ENCODE results near the gene IBA57. TPM values are rescaled to one million over a fixed set of nuclear protein-coding genes. Genes with fewer than 3 reads are reported as not detected.

IBA57 gene
- total and polyA plus RNA-seq, 2 of the 8 experiments (the other 6 are each of a cell fraction or from before 2014, with no cell fraction given): 2.6 to 5.9 TPM

DNA sequence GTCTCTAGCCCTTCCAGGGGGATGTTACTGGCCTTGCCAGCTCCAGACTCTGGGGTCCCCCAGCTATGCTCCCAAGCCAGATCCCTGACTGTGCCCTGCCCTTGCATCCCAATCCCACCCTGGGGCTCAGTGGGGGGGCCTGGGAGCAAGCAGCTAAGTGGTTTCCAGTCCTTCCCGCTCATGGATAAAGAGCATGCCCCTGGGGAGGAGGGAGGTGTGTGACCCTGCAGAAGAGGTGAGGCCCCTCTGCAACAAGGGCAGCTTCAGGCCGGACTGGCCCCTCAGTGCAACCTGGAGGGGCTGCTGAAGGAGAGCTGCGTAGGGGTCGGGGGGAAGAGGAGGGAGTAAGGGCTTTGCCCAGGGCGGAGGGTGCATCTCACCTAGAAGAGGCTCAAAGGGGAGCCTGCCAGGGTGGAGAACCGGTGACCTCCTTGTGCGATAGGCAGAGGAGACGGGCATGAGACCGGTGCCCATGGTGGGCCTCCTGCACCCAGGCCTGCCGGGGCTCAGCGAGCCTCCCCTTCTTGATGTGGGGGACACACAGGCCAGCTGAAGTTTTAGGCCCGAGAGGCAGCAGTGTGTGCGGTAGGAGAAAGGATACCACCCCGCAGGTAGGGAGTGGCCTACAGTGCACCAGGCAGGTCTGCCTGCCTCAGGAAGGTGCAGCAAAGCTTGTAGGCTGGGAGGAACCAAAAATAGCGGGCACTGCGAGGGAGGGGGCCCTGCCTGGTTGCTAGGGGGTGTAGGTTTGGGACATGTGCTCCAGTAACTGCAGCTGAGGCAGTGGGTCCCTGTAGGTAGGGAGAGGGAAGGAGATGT lies 45.3 kb downstream of the IBA57 start (continued):
- TF ChIP-seq CHD1 (IDR thresholded peaks at IDR 0.05; ENCODE audit: low read depth, low read length): no peak
